Panc1 (cell line): ENCODE data around the gene STK10. TPM values are rescaled to one million over a fixed set of nuclear protein-coding genes. Genes with fewer than 3 reads are reported as not detected.

Source experiments
- ATAC-seq: fragments of 200-7000 bp; cut with Tn5 transposase; 2 replicates; pipeline ENCODE4 v1.9.1; 2020; ENCODE audit warnings: mild to moderate bottlenecking, moderate library complexity
- BruUV-seq: library from RNA; stranded (reverse); fragments of 400-500 nt; replicated peaks from 2 replicates; lab custom pipeline; 2021; lab: Mats Ljungman, UMichigan
- CTCF ChIA-PET: fragments of 300-600 bp; sonication (Branson Sonifier 250); formaldehyde crosslinking; loops from one replicate; lab custom pipeline; 2022; ENCODE audit warnings: antibody characterized with exemption; lab: Charles Lee
- POLR2A ChIA-PET: fragments of 300-600 bp; sonication (Branson Sonifier 250); formaldehyde crosslinking; loops from one replicate; lab custom pipeline; 2022; ENCODE audit warnings: antibody characterized with exemption; lab: Charles Lee
- DNase-seq: peaks from one replicate; pipeline ENCODE4 v3.0.0-alpha.2; 2010; ENCODE audit warnings: low read depth, low spot score
- H3K27ac ChIP-seq: 2 replicates; pipeline ENCODE4 v1.5.1; 2011; ENCODE audit warnings: mild to moderate bottlenecking, low read length, inconsistent platforms
- H3K27me3 ChIP-seq: fragments of 200-500 bp; sonication (Bioruptor generic); 2 replicates; pipeline ENCODE4 v1.6.0; 2014; ENCODE audit warnings: low read length, inconsistent platforms; ENCODE audit not compliant: control insufficient read depth, insufficient read depth
- H3K36me3 ChIP-seq: fragments of 200-500 bp; sonication (Bioruptor generic); 2 replicates; pipeline ENCODE4 v1.5.1; 2014; ENCODE audit warnings: inconsistent platforms, mild to moderate bottlenecking, low read length, moderate library complexity; ENCODE audit not compliant: control insufficient read depth, insufficient read depth
- H3K4me1 ChIP-seq: 2 replicates; pipeline ENCODE4 v1.5.1; 2011; ENCODE audit warnings: inconsistent platforms, mild to moderate bottlenecking, low read length, moderate library complexity; ENCODE audit not compliant: control insufficient read depth, insufficient read depth
- H3K4me3 ChIP-seq, 2 experiments: 2 replicates each; pipeline ENCODE4 v1.5.1; 2011 to 2012; ENCODE audit warnings: low read depth in 2 of 2, low read length in 2 of 2, mild to moderate bottlenecking in 2 of 2, inconsistent platforms in 1 of 2, moderate library complexity in 1 of 2
- H3K9me3 ChIP-seq: fragments of 200-500 bp; sonication (Bioruptor generic); 2 replicates; pipeline ENCODE4 v1.5.1; 2014; ENCODE audit warnings: low read depth, mild to moderate bottlenecking, inconsistent platforms, low read length, moderate library complexity; ENCODE audit not compliant: control insufficient read depth, insufficient read depth
- POLR2AphosphoS5 ChIP-seq: IDR thresholded peaks from 2 replicates; pipeline ENCODE4 v1.6.1; 2012; ENCODE audit warnings: mild to moderate bottlenecking, low read depth, low read length, moderate library complexity
- REST ChIP-seq, 2 experiments: IDR thresholded peaks; 2 replicates each; pipeline ENCODE4 v1.6.1; 2011 to 2012; ENCODE audit warnings: low read depth in 2 of 2, control low read depth in 1 of 2, low read length in 1 of 2, mild to moderate bottlenecking in 1 of 2, moderate library complexity in 1 of 2; ENCODE audit not compliant: insufficient read depth in 1 of 2
- SIN3A ChIP-seq: IDR thresholded peaks from 2 replicates; pipeline ENCODE4 v1.6.1; 2012; ENCODE audit warnings: low read depth, mild to moderate bottlenecking, low read length, moderate library complexity, borderline replicate concordance; ENCODE audit not compliant: insufficient read depth
- TCF7L2 ChIP-seq: IDR thresholded peaks from 2 replicates; pipeline ENCODE4 v1.6.1; 2011; ENCODE audit warnings: mild to moderate bottlenecking, low read depth, low read length, inconsistent platforms
- in situ Hi-C: cut with HindIII; loops from 2 replicates; pipeline ENCODE4 v1.10.0; 2016; ENCODE audit warnings: low sequenced_read_pairs, low pct_unique_long_range_greater_than_20kb
- intact Hi-C: fragments of 100-400 bp; cut with micrococcal nuclease; formaldehyde crosslinking; loops from one replicate; pipeline ENCODE4 v1.10.0; 2022; ENCODE audit not compliant: unreplicated experiment
- total RNA-seq: library from RNA; stranded (reverse); gene quantifications from one replicate; pipeline ENCODE4 v1.2.1, GENCODE V29; 2021; ENCODE audit not compliant: unreplicated experiment
- TF ChIP-seq, protein P1 (sequence below): fragments of 450-650 bp; IDR thresholded peaks from 2 replicates; pipeline ENCODE4 v1.5.1; 2017; ENCODE audit warnings: mild to moderate bottlenecking

STK10 gene
- total RNA-seq, 1 experiment from 2014 or later, result 34.9 TPM

DNA sequence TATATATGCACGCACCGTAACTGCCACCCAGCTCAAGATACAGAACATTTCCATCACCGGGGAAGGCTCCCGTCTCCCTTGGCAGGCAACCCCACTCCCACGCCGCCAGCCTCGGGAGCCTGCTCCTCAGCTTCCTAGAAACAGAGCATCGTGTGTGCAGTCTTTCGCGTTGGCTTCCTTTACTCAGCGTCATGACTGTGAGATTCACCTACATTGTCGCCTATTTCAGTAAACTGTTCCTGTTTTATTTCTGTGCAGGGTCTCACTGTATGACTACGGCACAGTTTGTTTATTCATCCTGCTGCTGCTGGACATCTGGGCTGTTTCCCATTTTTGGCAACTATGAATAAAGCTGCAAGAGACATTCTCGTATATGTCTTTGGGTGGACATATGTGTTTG lies 90.7 kb downstream of the STK10 start:
- H3K4me1 ChIP-seq, result no peaks in the 10 kb centered on the region
- in situ Hi-C loops, result no loop called here
- H3K27me3 ChIP-seq, result no peaks in the 10 kb centered on the region
- intact Hi-C loops, result no loop called here
- TF ChIP-seq SIN3A (no peak), TCF7L2 (no peak), POLR2AphosphoS5 (no peak), REST (IDR thresholded peaks at IDR 0.05; ENCODE audit: insufficient read depth in 1 of 2, low read depth in 2 of 2, low read length in 1 of 2) (no peak)
- TF ChIP-seq, protein P1, sequence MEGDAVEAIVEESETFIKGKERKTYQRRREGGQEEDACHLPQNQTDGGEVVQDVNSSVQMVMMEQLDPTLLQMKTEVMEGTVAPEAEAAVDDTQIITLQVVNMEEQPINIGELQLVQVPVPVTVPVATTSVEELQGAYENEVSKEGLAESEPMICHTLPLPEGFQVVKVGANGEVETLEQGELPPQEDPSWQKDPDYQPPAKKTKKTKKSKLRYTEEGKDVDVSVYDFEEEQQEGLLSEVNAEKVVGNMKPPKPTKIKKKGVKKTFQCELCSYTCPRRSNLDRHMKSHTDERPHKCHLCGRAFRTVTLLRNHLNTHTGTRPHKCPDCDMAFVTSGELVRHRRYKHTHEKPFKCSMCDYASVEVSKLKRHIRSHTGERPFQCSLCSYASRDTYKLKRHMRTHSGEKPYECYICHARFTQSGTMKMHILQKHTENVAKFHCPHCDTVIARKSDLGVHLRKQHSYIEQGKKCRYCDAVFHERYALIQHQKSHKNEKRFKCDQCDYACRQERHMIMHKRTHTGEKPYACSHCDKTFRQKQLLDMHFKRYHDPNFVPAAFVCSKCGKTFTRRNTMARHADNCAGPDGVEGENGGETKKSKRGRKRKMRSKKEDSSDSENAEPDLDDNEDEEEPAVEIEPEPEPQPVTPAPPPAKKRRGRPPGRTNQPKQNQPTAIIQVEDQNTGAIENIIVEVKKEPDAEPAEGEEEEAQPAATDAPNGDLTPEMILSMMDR, result no peak
- H3K27ac ChIP-seq, result no peak overlapping the region
- DNase-seq (no peak), ATAC-seq (no peak)
- H3K36me3 ChIP-seq, result 0 out of 2 replicates have a peak, but pooled peaks cover 2% of the 10 kb centered on the region
- no peak overlapping the region for H3K4me3 ChIP-seq
- ChIA-PET POLR2A (no interaction called here), CTCF (no interaction called here)
- H3K9me3 ChIP-seq, result no peaks in the 10 kb centered on the region
- no TSS peak for BruUV-seq

DNA sequence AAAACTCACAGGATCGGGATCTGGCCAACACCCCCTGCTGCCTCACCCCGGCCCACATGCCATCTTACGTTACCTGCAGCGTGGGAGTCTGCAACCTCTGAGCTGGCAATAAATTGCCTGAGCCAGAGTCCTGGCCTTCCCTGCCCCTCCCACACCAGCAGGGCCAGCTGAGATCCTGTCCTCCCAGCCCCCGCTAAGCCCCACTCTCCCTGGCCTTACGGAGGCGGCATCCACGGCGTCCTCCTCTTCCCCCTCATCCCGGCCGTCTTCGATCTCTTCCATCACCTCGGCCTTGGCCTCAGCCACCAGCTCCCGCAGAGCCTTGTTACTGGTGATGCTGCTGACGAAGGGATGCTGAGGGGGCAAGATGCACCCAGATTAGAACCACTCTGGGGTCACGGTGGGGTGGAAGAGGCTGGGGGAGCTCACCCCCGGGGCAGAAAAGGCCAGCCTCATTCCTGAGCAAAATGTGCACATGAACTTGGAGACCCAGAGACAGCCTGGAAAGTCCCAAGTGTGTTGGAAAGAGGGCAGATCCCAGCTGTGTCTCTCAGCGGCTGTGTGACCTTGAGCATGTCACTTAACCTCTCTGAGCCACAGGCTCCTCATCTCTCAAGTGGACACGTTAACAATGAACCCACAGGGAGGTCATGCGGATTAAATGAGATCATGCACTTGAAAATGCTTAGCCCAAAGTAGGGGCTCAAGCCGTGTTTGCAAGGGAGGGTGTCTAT lies 91.7 kb downstream of the STK10 start:
- H3K4me1 ChIP-seq, result no peaks in the 10 kb centered on the region
- intact Hi-C loops, result no loop called here
- BruUV-seq, result no TSS peak
- H3K9me3 ChIP-seq, result no peaks in the 10 kb centered on the region
- ATAC-seq (no peak), DNase-seq (no peak)
- in situ Hi-C loops, result no loop called here
- TF ChIP-seq, protein P1, result no peak
- TF ChIP-seq POLR2AphosphoS5 (no peak), TCF7L2 (no peak), SIN3A (no peak), REST (IDR thresholded peaks at IDR 0.05; ENCODE audit: insufficient read depth in 1 of 2, low read depth in 2 of 2, low read length in 1 of 2) (no peak)
- H3K36me3 ChIP-seq, result 0 out of 2 replicates have a peak, but pooled peaks cover 2% of the 10 kb centered on the region
- H3K4me3 ChIP-seq, result no peak overlapping the region
- ChIA-PET CTCF (interaction anchor here (0.8 to 1.4 kb wide), 2 partner anchors 8 to 92 kb away, joined by 3 to 4 read pairs; partner anchors contain the start of gene STK10), POLR2A (interaction anchor here (0.6 kb wide), 1 partner anchor 192 kb away, joined by 5 read pairs; no protein-coding TSS in a partner anchor)
- H3K27ac ChIP-seq, result no peak overlapping the region
- H3K27me3 ChIP-seq, result no peaks in the 10 kb centered on the region
